Activated B cell treated with CpG ODN at 0.5 μM for 24 hours (primary cell): ENCODE measurements around the gene LLCFC1. TPM values are rescaled to one million over a fixed set of nuclear protein-coding genes. Genes with fewer than 3 reads are reported as not detected.

Experiments
- ATAC-seq: fragments of 200-7000 bp; cut with Tn5 transposase; one replicate; pipeline ENCODE4 v1.10.0; 2021; ENCODE audit warnings: low read depth, mild to moderate bottlenecking, moderate library complexity
- CTCF ChIA-PET: fragments of 350-600 bp; sonication (Branson Sonifier 250); formaldehyde crosslinking; loops from one replicate; lab custom pipeline; 2021; ENCODE audit warnings: antibody characterized with exemption; lab: Charles Lee
- POLR2A ChIA-PET: fragments of 350-600 bp; sonication (Branson Sonifier 250); formaldehyde crosslinking; loops from one replicate; lab custom pipeline; 2021; ENCODE audit warnings: antibody characterized with exemption; lab: Charles Lee
- DNase-seq: peaks from one replicate; pipeline ENCODE4 v3.0.0; 2022
- H3K27ac Mint-ChIP-seq: one replicate; pipeline ENCODE4 v1.8.0; 2020; ENCODE audit warnings: mixed read lengths
- H3K27me3 Mint-ChIP-seq: one replicate; pipeline ENCODE4 v1.8.0; 2021; ENCODE audit warnings: mixed read lengths
- H3K36me3 Mint-ChIP-seq: one replicate; pipeline ENCODE4 v1.8.0; 2021; ENCODE audit warnings: low read depth, mixed read lengths
- H3K4me1 Mint-ChIP-seq: one replicate; pipeline ENCODE4 v1.8.0; 2021; ENCODE audit warnings: mixed read lengths
- H3K4me3 Mint-ChIP-seq: one replicate; pipeline ENCODE4 v1.8.0; 2020; ENCODE audit warnings: mild to moderate bottlenecking, mixed read lengths
- H3K9me3 Mint-ChIP-seq: one replicate; pipeline ENCODE4 v1.8.0; 2020; ENCODE audit warnings: mixed read lengths
- intact Hi-C: fragments of 100-400 bp; cut with micrococcal nuclease; formaldehyde crosslinking; loops from one replicate; pipeline ENCODE4 v1.15.1; 2024
- total RNA-seq: library from RNA; stranded (reverse); gene quantifications from 2 replicates; pipeline ENCODE4 v1.2.3, GENCODE V29; 2022
- TF ChIP-seq, protein P1 (sequence below): fragments of 200-600 bp; IDR thresholded peaks from one replicate; pipeline ENCODE4 v1.8.0; 2022; ENCODE audit warnings: antibody characterized with exemption, mild to moderate bottlenecking

LLCFC1 gene
- total RNA-seq, 1 donor from 2014 or later: not detected

GRCh38 chr7:142916508-142916907, 22.8 kb upstream of the LLCFC1 start:
- no peak for ATAC-seq
- Mint-ChIP-seq H3K4me1 (no peaks in the 10 kb centered on the region), H3K27ac (no peak overlapping the region), H3K9me3 (no peaks in the 10 kb centered on the region), H3K27me3 (peaks cover 17% of the 10 kb centered on the region), H3K36me3 (no peaks in the 10 kb centered on the region), H3K4me3 (no peak overlapping the region)
- TF ChIP-seq, protein P1, sequence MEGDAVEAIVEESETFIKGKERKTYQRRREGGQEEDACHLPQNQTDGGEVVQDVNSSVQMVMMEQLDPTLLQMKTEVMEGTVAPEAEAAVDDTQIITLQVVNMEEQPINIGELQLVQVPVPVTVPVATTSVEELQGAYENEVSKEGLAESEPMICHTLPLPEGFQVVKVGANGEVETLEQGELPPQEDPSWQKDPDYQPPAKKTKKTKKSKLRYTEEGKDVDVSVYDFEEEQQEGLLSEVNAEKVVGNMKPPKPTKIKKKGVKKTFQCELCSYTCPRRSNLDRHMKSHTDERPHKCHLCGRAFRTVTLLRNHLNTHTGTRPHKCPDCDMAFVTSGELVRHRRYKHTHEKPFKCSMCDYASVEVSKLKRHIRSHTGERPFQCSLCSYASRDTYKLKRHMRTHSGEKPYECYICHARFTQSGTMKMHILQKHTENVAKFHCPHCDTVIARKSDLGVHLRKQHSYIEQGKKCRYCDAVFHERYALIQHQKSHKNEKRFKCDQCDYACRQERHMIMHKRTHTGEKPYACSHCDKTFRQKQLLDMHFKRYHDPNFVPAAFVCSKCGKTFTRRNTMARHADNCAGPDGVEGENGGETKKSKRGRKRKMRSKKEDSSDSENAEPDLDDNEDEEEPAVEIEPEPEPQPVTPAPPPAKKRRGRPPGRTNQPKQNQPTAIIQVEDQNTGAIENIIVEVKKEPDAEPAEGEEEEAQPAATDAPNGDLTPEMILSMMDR: no peak
- intact Hi-C loops: no loop called here
- DNase-seq: no peak
- POLR2A ChIA-PET: no interaction called here
- CTCF ChIA-PET: no interaction called here

- intact Hi-C loops: no loop called here
- Mint-ChIP-seq H3K4me1 (no peaks in the 10 kb centered on the region), H3K9me3 (no peaks in the 10 kb centered on the region), H3K36me3 (no peaks in the 10 kb centered on the region), H3K27ac (no peak overlapping the region), H3K27me3 (peaks cover 14% of the 10 kb centered on the region), H3K4me3 (no peak overlapping the region)
- CTCF ChIA-PET: no interaction called here
- TF ChIP-seq, protein P1: no peak
- no peak for DNase-seq
- no peak for ATAC-seq
- POLR2A ChIA-PET: no interaction called here
Observed at GRCh38 chr7:142917447-142917846, 21.8 kb upstream of the LLCFC1 start.

- intact Hi-C loops: no loop called here
- Mint-ChIP-seq H3K36me3 (no peaks in the 10 kb centered on the region), H3K27me3 (peaks cover 14% of the 10 kb centered on the region), H3K9me3 (no peaks in the 10 kb centered on the region), H3K4me1 (no peaks in the 10 kb centered on the region), H3K27ac (no peak overlapping the region), H3K4me3 (no peak overlapping the region)
- TF ChIP-seq, protein P1: no peak
- CTCF ChIA-PET: interaction anchor here (0.8 kb wide), 2 partner anchors 9 to 254 kb away, joined by 3 read pairs; no protein-coding TSS in a partner anchor
- POLR2A ChIA-PET: no interaction called here
- DNase-seq (no peak), ATAC-seq (no peak)
Observed at GRCh38 chr7:142918901-142919300, 20.4 kb upstream of the LLCFC1 start.

GRCh38 chr7:142919656-142920055, 19.6 kb upstream of the LLCFC1 start:
- ATAC-seq: no peak
- DNase-seq: no peak
- no peaks in the 10 kb centered on the region for H3K9me3 Mint-ChIP-seq
- intact Hi-C loops: no loop called here
- H3K27me3 Mint-ChIP-seq: peaks cover 10% of the 10 kb centered on the region
- TF ChIP-seq, protein P1: no peak
- no peak overlapping the region for H3K4me3 Mint-ChIP-seq
- ChIA-PET POLR2A (no interaction called here), CTCF (interaction anchor here (0.8 kb wide), 2 partner anchors 10 to 253 kb away, joined by 3 read pairs; no protein-coding TSS in a partner anchor)
- H3K36me3 Mint-ChIP-seq: no peaks in the 10 kb centered on the region
- no peak overlapping the region for H3K27ac Mint-ChIP-seq
- H3K4me1 Mint-ChIP-seq: no peaks in the 10 kb centered on the region

DNA sequence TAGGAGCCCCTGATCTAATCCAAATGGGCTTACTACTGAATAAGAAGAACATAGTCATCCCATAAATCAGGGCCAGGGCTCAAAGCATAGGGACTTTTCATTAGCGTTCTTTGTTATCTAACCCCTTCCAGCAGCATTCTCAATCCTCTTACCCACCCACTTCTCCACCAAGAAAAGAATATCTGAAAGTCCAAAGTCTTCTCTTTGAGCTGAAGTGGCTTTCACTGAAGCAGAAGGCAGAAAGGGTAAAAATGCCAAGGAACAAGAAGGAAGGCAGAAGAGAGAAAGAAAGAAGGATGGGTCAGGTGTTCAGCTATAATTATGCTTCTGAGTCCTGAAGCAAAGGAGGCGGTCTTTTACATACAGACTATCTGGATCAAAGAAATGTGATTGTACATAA, 15.9 kb upstream of the LLCFC1 start:
- intact Hi-C loops: no loop called here

More for the DNA sequence above, 15.9 kb upstream of the LLCFC1 start:
- CTCF ChIA-PET: interaction anchor here (1.6 to 1.9 kb wide), 2 partner anchors 14 to 292 kb away, joined by 5 to 6 read pairs; no protein-coding TSS in a partner anchor
- Mint-ChIP-seq H3K9me3 (peaks cover 2% of the 10 kb centered on the region), H3K4me3 (no peak overlapping the region), H3K36me3 (no peaks in the 10 kb centered on the region), H3K27ac (no peak overlapping the region), H3K4me1 (peaks cover 25% of the 10 kb centered on the region), H3K27me3 (peaks cover 4% of the 10 kb centered on the region)
- no peak for DNase-seq
- no peak for ATAC-seq
- TF ChIP-seq, protein P1: no peak
- POLR2A ChIA-PET: no interaction called here
